ENCODE data around the gene TSPEAR.
"Not testable (repeated sequence)": the region's sequence is repeated elsewhere in the genome, so short reads cannot be mapped to it uniquely, and the experiment has no call there.

The TSPEAR gene

GRCh38 chr21:44574457-44575306 lies 136.7 kb downstream of the TSPEAR start:
- in situ Hi-C loops (cut with HindIII; ENCODE audit: low sequenced_read_pairs), result no loop called here

GRCh38 chr21:44573630-44574456 lies 137.5 kb downstream of the TSPEAR start, which contains the start of gene KRTAP10-4:
Gene KRTAP10-4 (plus strand): TSS chr21:44573729. CDS start chr21:44573759, 30 bp downstream.
- in situ Hi-C loops (cut with HindIII; ENCODE audit: low sequenced_read_pairs), result not testable (repeated sequence)

GRCh38 chr21:44572959-44573583 lies 138.3 kb downstream of the TSPEAR start:
- in situ Hi-C loops (cut with HindIII; ENCODE audit: low sequenced_read_pairs), result no loop called here

- in situ Hi-C loops (cut with HindIII; ENCODE audit: low sequenced_read_pairs), result no loop called here
Measured at GRCh38 chr21:44571844-44572782, 139.3 kb downstream of the TSPEAR start.

GRCh38 chr21:44571296-44571695 lies 140.1 kb downstream of the TSPEAR start:
- in situ Hi-C loops (cut with HindIII; ENCODE audit: low sequenced_read_pairs), result no loop called here

GRCh38 chr21:44569861-44570517 lies 141.4 kb downstream of the TSPEAR start:
- in situ Hi-C loops (cut with HindIII; ENCODE audit: low sequenced_read_pairs), result no loop called here

- in situ Hi-C loops (cut with HindIII; ENCODE audit: low sequenced_read_pairs), result no loop called here
Measured at GRCh38 chr21:44568667-44569556, 142.5 kb downstream of the TSPEAR start.

- in situ Hi-C loops (cut with HindIII; ENCODE audit: low sequenced_read_pairs), result no loop called here
Measured at GRCh38 chr21:44568261-44568660, 143.1 kb downstream of the TSPEAR start.

GRCh38 chr21:44567481-44568171 lies 143.7 kb downstream of the TSPEAR start:
- in situ Hi-C loops (cut with HindIII; ENCODE audit: low sequenced_read_pairs), result no loop called here

GRCh38 chr21:44566403-44566802 lies 145.0 kb downstream of the TSPEAR start:
- in situ Hi-C loops (cut with HindIII; ENCODE audit: low sequenced_read_pairs), result no loop called here

- in situ Hi-C loops (cut with HindIII; ENCODE audit: low sequenced_read_pairs), result no loop called here
Measured at GRCh38 chr21:44564886-44565598, 146.3 kb downstream of the TSPEAR start.

GRCh38 chr21:44564099-44564498 lies 147.3 kb downstream of the TSPEAR start:
- in situ Hi-C loops (cut with HindIII; ENCODE audit: low sequenced_read_pairs), result no loop called here

GRCh38 chr21:44558695-44559094 lies 152.7 kb downstream of the TSPEAR start, which contains the start of gene KRTAP10-3:
Gene KRTAP10-3 (minus strand): TSS chr21:44558795. CDS start chr21:44558715, 80 bp downstream.
- in situ Hi-C loops (cut with HindIII; ENCODE audit: low sequenced_read_pairs), result no loop called here

- in situ Hi-C loops (cut with HindIII; ENCODE audit: low sequenced_read_pairs), result not testable (repeated sequence)
Measured at GRCh38 chr21:44558329-44558675, 153.1 kb downstream of the TSPEAR start.

- in situ Hi-C loops (cut with HindIII; ENCODE audit: low sequenced_read_pairs), result no loop called here
Measured at GRCh38 chr21:44557491-44558328, 153.7 kb downstream of the TSPEAR start.

- in situ Hi-C loops (cut with HindIII; ENCODE audit: low sequenced_read_pairs), result no loop called here
Measured at GRCh38 chr21:44556879-44557278, 154.5 kb downstream of the TSPEAR start.

Measured in DLD1 (cell line).